GM12875 (cell line): Measurements from ENCODE around the gene ANKFN1.

Source experiments
- H3K4me3 ChIP-seq: one replicate; pipeline ENCODE4 v1.5.1; 2011; ENCODE audit warnings: low read depth, low read length, control low read depth
- TF ChIP-seq, protein P1 (sequence below): IDR thresholded peaks from 2 replicates; pipeline ENCODE4 v1.5.1; 2011; ENCODE audit warnings: low read depth, mild to moderate bottlenecking, control low read depth, inconsistent platforms, low read length, moderate library complexity, borderline replicate concordance; ENCODE audit not compliant: insufficient read depth

Gene ANKFN1

DNA sequence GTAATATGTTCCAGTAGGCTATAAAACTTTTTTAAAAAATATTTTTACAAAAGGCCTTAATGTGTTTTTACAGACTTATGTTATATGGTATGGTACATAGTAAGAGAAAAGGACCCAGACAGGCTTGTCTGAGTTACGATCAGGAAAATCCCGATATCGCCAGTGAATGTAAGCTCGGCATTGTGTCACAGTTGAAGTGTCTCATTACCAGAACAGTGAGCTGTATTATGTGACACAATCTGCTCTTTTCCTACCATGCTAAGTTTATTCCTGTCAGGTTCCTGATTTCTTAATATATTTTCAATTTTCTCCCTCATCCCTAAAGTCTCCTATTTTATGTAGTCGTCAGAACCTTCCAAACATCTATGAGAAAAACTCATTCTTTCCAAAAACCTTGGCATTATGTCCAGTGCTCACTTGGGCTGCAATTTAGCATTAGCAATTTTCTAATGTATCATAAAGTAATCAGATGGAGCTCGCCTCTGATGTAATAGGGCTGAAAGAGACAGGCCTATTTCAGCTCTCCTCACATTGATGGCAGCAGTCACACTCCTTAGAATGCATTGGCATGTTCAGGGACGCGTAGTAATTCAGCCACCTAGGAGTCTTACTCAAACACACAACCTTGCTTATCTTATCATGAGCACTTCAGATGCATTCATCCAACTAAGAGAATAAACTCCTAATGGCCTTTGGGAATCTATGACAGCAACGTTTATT lies 292.6 kb downstream of the ANKFN1 start:
- no peak overlapping the region for H3K4me3 ChIP-seq
- TF ChIP-seq, protein P1, sequence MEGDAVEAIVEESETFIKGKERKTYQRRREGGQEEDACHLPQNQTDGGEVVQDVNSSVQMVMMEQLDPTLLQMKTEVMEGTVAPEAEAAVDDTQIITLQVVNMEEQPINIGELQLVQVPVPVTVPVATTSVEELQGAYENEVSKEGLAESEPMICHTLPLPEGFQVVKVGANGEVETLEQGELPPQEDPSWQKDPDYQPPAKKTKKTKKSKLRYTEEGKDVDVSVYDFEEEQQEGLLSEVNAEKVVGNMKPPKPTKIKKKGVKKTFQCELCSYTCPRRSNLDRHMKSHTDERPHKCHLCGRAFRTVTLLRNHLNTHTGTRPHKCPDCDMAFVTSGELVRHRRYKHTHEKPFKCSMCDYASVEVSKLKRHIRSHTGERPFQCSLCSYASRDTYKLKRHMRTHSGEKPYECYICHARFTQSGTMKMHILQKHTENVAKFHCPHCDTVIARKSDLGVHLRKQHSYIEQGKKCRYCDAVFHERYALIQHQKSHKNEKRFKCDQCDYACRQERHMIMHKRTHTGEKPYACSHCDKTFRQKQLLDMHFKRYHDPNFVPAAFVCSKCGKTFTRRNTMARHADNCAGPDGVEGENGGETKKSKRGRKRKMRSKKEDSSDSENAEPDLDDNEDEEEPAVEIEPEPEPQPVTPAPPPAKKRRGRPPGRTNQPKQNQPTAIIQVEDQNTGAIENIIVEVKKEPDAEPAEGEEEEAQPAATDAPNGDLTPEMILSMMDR, result no peak

DNA sequence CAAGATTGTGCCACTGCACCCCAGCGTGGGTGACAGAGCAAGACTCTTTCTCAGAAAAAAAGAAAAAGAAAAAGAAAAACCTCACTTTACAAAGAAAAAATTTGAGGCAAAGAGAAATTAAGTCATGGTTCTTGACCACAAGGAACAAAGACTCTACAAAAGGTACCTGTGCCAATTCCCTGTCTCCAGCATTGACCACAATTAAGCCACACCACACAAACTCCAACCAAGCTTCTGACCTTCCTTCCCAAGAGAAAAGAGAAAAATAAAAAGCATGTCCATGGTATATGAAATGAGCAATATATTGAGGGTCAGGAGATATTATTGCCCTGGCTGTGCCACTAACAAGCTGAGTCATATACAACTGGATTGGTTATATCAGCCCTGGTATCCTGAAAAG lies 293.9 kb downstream of the ANKFN1 start:
- H3K4me3 ChIP-seq, result no peak overlapping the region
- TF ChIP-seq, protein P1, result no peak

DNA sequence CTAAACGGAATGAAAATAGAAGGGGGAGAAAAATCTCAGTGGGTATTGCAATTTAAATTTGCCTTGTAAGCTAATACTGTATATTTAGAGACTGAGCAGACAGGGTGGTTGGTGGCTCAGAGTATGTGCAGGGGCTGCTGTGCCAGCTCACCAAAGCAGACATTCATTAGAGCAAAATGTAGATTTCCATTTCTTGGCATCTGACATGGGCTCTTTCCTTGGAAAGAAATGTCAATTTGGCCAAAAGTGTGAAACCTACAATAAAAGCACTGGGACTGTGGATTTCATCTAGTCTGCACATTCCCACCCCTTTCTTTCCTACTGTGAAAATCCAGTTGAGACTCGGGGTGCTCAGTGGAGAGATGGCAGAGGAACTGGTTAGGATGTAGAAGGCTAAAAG lies 295.1 kb downstream of the ANKFN1 start:
- no peak overlapping the region for H3K4me3 ChIP-seq
- TF ChIP-seq, protein P1, result no peak

DNA sequence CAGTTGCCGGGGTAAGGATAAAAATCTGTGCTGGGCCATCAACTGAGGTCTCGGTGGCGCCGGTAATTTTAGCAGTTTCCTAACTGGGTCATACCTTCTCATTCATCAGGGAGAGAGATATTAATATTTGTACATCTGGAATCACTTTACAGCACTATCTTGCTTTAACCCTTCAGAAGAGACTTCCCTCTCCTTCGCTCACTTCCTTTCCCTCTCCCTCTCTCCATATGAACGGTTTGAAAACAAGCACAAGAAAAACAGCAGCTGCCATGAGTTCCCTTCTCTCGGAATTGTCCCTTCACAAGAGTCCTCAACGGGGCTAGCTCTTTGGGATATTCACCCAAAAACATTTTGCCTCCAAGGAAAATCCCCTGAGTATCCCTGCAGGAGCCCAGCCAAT lies 295.9 kb downstream of the ANKFN1 start:
- TF ChIP-seq, protein P1, result no peak
- no peak overlapping the region for H3K4me3 ChIP-seq

DNA sequence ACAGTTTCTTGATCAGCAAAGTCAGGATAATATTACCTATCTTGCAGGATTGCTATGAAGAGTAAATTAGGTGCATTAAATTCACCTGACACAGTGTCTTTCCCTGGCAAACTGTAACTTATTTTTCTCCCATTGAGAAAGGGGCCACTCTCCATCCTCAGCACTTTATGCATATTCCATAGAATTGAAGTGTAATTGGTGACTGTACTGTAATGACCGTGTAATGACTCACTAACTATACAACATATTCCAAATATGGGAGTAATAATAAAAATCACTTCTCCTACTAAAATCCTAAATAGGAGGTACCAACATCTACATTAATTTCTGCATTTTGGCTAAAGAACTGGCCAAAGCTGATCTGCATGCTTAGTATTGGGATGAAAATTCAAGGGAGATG lies 298.4 kb downstream of the ANKFN1 start:
- TF ChIP-seq, protein P1, result no peak
- no peak overlapping the region for H3K4me3 ChIP-seq

DNA sequence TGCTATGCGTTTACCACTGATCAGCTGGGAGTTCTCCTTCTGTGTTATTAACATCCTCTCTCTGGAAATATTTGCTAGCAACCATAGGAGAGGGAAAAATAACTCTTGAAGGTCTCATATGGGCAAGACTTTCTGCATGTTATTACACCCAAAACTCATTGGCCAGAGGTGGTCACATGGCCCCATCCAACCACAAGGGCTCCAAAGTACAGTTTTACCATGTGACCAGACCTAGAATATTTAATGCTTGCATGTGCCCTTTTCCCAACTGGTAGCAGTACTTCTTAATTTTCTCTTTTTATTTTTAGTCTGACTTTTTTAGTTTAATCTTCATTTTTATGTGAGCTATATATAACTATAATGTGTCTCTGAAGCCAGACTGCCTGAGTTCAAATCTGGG lies 299.2 kb downstream of the ANKFN1 start:
- TF ChIP-seq, protein P1, result no peak
- H3K4me3 ChIP-seq, result no peak overlapping the region

DNA sequence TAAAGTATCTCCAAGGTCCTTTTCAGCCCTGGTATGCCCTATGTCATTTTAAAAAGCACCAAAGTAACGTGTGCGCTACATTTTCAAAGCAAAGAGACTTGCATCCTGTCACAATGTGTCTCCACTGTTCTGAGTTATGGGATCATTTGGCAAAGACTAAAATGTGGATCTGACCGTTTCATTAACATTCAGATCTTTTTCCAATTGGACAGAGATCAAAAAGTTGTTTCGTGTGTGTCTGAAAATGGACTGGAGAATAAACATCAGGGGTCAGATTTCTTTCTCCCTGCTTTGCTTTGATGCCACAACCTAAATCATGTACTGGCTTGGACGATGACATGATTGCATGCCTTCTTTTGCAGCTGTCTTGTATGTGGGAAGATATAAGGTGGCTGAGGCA lies 304.2 kb downstream of the ANKFN1 start:
- TF ChIP-seq, protein P1, result no peak
- H3K4me3 ChIP-seq, result no peak overlapping the region
